ENCODE data around the gene ARID1B.
A peak's percentile ranks its signal among the peaks of the same experiment; 100 is the strongest.

ARID1B gene

DNA sequence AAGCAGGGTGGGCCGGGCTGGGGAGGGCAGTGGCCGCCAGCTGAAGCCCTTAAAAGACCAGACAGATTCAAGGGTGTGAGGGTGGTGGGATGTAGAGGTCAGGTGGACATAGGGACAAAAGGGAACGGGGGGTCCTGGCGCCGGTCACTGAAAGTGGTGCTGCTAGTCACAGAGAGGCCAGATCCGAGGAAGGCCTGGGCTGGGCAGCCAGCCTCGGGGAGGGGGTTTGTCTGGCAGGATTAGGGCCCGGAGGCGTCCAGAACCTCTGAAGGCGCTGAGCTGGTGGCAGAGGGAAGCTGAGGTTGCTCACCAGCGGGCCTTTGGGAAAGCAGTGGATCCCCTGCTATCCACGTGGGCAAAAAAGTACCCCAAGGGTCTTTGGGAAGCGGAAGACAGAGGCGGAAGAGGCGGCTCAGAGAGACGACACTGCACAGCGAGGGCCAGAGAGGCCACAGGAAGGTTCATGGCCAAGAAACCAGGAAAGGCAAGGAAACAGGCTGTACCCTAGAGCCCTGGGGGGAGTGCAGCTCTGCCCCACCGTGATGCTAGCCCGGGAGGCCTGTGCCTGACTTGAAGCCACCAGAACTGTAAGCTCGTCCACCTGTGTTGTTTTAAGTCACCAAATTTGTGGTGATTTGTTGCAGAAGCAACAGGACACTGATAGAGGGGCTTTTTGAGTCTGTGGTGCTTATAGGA, 440.2 kb downstream of the ARID1B start:
- no peak overlapping the region for H3K4me3 ChIP-seq
- in situ Hi-C loops (cut with MboI; ENCODE audit: low sequenced_read_pairs): no loop called here
- peak in 1 of 2 experiments; percentile 6 for DNase-seq (ENCODE audit: low spot score in 2 of 2)
- H3K36me3 ChIP-seq (replicated peaks): no peaks in the 10 kb centered on the region
- H3K9me3 ChIP-seq: no peaks in the 10 kb centered on the region
- H3K4me1 ChIP-seq: peaks cover 5% of the 10 kb centered on the region
- H3K27me3 ChIP-seq (ENCODE audit: low read depth): no peaks in the 10 kb centered on the region

DNA sequence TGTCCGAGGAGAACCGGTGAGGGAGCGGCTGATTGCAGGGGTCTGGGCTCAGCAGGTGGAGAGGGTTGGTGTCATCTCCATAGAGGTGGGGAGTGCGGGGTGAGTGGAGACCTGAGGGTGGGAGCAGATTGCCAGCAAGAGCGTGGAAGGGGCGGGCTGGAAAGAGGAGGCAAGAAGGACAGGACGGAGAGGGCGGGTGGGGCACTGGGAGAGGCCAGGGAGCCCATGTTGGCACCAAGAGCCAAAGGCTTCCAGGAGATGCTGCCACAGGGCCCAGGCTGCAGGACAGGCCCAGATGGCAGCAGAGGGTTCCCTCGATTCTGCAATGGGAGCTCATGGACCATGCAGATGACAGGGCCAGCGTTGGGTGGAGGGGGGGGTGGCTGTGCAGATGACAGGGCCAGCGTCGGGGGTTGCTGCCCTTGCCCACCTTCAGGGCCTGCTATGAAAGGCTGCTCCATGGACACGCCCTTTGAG, 440.8 kb downstream of the ARID1B start:
- Histone ChIP-seq H3K36me3 (replicated peaks) (no peaks in the 10 kb centered on the region), H3K4me1 (peaks cover 5% of the 10 kb centered on the region), H3K9me3 (no peaks in the 10 kb centered on the region), H3K4me3 (no peak overlapping the region), H3K27me3 (ENCODE audit: low read depth) (no peaks in the 10 kb centered on the region)
- in situ Hi-C loops (cut with MboI; ENCODE audit: low sequenced_read_pairs): no loop called here
- DNase-seq (ENCODE audit: low spot score in 2 of 2): no peak

GRCh38 chr6:157218371-157219198, 441.4 kb downstream of the ARID1B start:
- in situ Hi-C loops (cut with MboI; ENCODE audit: low sequenced_read_pairs): no loop called here
- H3K9me3 ChIP-seq: no peaks in the 10 kb centered on the region
- H3K4me3 ChIP-seq: no peak overlapping the region
- no peaks in the 10 kb centered on the region for H3K36me3 ChIP-seq (replicated peaks)
- DNase-seq (ENCODE audit: low spot score in 2 of 2): peak in 1 of 2 experiments; percentile 6
- peaks cover 5% of the 10 kb centered on the region for H3K4me1 ChIP-seq
- H3K27me3 ChIP-seq (ENCODE audit: low read depth): no peaks in the 10 kb centered on the region

- Histone ChIP-seq H3K4me1 (peaks cover 5% of the 10 kb centered on the region), H3K9me3 (no peaks in the 10 kb centered on the region), H3K4me3 (no peak overlapping the region), H3K36me3 (replicated peaks) (no peaks in the 10 kb centered on the region), H3K27me3 (ENCODE audit: low read depth) (no peaks in the 10 kb centered on the region)
- peak in 1 of 2 experiments; percentile 12 for DNase-seq (ENCODE audit: low spot score in 2 of 2)
- in situ Hi-C loops (cut with MboI; ENCODE audit: low sequenced_read_pairs): no loop called here
Observed at GRCh38 chr6:157219201-157220200, 442.3 kb downstream of the ARID1B start.

- Histone ChIP-seq H3K4me3 (no peak overlapping the region), H3K9me3 (no peaks in the 10 kb centered on the region), H3K27me3 (ENCODE audit: low read depth) (no peaks in the 10 kb centered on the region), H3K36me3 (replicated peaks) (no peaks in the 10 kb centered on the region), H3K4me1 (peaks cover 5% of the 10 kb centered on the region)
- in situ Hi-C loops (cut with MboI; ENCODE audit: low sequenced_read_pairs): no loop called here
- DNase-seq (ENCODE audit: low spot score in 2 of 2): no peak
Observed at GRCh38 chr6:157220485-157220884, 443.3 kb downstream of the ARID1B start.

- Histone ChIP-seq H3K9me3 (no peaks in the 10 kb centered on the region), H3K4me1 (peaks cover 5% of the 10 kb centered on the region), H3K4me3 (peak overlapping the region; percentile 13; the same call in 1 of the 2 replicates), H3K36me3 (replicated peaks) (no peaks in the 10 kb centered on the region), H3K27me3 (ENCODE audit: low read depth) (no peaks in the 10 kb centered on the region)
- peak; percentile 46 to 85 for DNase-seq (ENCODE audit: low spot score in 2 of 2)
- in situ Hi-C loops (cut with MboI; ENCODE audit: low sequenced_read_pairs): no loop called here
Observed at GRCh38 chr6:157221049-157221816, 444.1 kb downstream of the ARID1B start.

GRCh38 chr6:157221817-157222175, 444.6 kb downstream of the ARID1B start:
- H3K4me3 ChIP-seq: no peak overlapping the region
- peaks cover 5% of the 10 kb centered on the region for H3K4me1 ChIP-seq
- no peaks in the 10 kb centered on the region for H3K27me3 ChIP-seq (ENCODE audit: low read depth)
- in situ Hi-C loops (cut with MboI; ENCODE audit: low sequenced_read_pairs): no loop called here
- no peaks in the 10 kb centered on the region for H3K36me3 ChIP-seq (replicated peaks)
- H3K9me3 ChIP-seq: no peaks in the 10 kb centered on the region
- DNase-seq (ENCODE audit: low spot score in 2 of 2): no peak

- in situ Hi-C loops (cut with MboI; ENCODE audit: low sequenced_read_pairs): no loop called here
- no peaks in the 10 kb centered on the region for H3K9me3 ChIP-seq
- H3K36me3 ChIP-seq (replicated peaks): no peaks in the 10 kb centered on the region
- no peaks in the 10 kb centered on the region for H3K27me3 ChIP-seq (ENCODE audit: low read depth)
- peak in 1 of 2 experiments; percentile 5 for DNase-seq (ENCODE audit: low spot score in 2 of 2)
- H3K4me1 ChIP-seq: peaks cover 5% of the 10 kb centered on the region
- no peak overlapping the region for H3K4me3 ChIP-seq
Observed at GRCh38 chr6:157222201-157222981, 445.2 kb downstream of the ARID1B start.

GRCh38 chr6:157223021-157223430, 445.8 kb downstream of the ARID1B start:
- no peaks in the 10 kb centered on the region for H3K27me3 ChIP-seq (ENCODE audit: low read depth)
- H3K4me3 ChIP-seq: no peak overlapping the region
- H3K36me3 ChIP-seq (replicated peaks): no peaks in the 10 kb centered on the region
- peak in 1 of 2 experiments; percentile 5 for DNase-seq (ENCODE audit: low spot score in 2 of 2)
- in situ Hi-C loops (cut with MboI; ENCODE audit: low sequenced_read_pairs): no loop called here
- peaks cover 5% of the 10 kb centered on the region for H3K4me1 ChIP-seq
- no peaks in the 10 kb centered on the region for H3K9me3 ChIP-seq

DNA sequence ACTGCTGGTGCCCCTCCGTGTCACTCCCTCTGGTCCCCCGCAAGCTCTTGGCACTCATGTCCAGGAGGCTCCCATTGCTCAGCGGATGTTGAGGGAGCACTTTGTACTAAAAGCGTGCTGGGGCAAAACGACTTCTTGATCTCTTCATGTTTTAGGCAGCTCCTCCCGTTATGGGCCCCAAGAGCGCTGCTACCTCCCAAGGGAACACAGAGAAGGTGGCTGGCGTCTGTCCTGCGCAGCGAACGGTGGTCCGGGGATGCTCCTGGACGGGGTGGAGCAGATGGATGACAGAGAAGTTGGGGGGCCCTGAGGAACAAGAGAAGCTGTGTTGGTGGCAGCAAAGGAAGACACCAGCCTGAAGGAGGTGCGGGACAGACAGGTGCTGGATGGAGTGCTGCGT, 446.3 kb downstream of the ARID1B start:
- in situ Hi-C loops (cut with MboI; ENCODE audit: low sequenced_read_pairs): no loop called here
- H3K9me3 ChIP-seq: no peaks in the 10 kb centered on the region
- H3K27me3 ChIP-seq (ENCODE audit: low read depth): no peaks in the 10 kb centered on the region
- no peaks in the 10 kb centered on the region for H3K36me3 ChIP-seq (replicated peaks)
- no peak overlapping the region for H3K4me3 ChIP-seq
- H3K4me1 ChIP-seq: peaks cover 5% of the 10 kb centered on the region
- DNase-seq (ENCODE audit: low spot score in 2 of 2): no peak

- H3K4me3 ChIP-seq: no peak overlapping the region
- H3K9me3 ChIP-seq: no peaks in the 10 kb centered on the region
- no peak for DNase-seq (ENCODE audit: low spot score in 2 of 2)
- peaks cover 5% of the 10 kb centered on the region for H3K4me1 ChIP-seq
- H3K27me3 ChIP-seq (ENCODE audit: low read depth): no peaks in the 10 kb centered on the region
- in situ Hi-C loops (cut with MboI; ENCODE audit: low sequenced_read_pairs): no loop called here
- no peaks in the 10 kb centered on the region for H3K36me3 ChIP-seq (replicated peaks)
Observed at GRCh38 chr6:157224178-157224950, 447.2 kb downstream of the ARID1B start.

Data from HAP-1 (cell line).